ENCODE data around the gene GABRG3.

The GABRG3 gene

GRCh38 chr15:27114473-27114872, 143.5 kb downstream of the GABRG3 start:
- FAIRE-seq = no peak

- no peak for FAIRE-seq
These were observed 148.8 kb downstream of the GABRG3 start for GRCh38 chr15:27119695-27120266.

GRCh38 chr15:27121672-27122071, 150.7 kb downstream of the GABRG3 start:
- no peak for FAIRE-seq

GRCh38 chr15:27123291-27123690, 152.3 kb downstream of the GABRG3 start:
- FAIRE-seq = no peak

- FAIRE-seq = no peak
These were observed 152.8 kb downstream of the GABRG3 start for GRCh38 chr15:27123808-27124207.

- FAIRE-seq = no peak
These were observed 153.4 kb downstream of the GABRG3 start for GRCh38 chr15:27124287-27124871.

GRCh38 chr15:27125185-27125584, 154.2 kb downstream of the GABRG3 start:
- FAIRE-seq = no peak

- no peak for FAIRE-seq
These were observed 155.5 kb downstream of the GABRG3 start for GRCh38 chr15:27126449-27126848.

- FAIRE-seq = no peak
These were observed 157.0 kb downstream of the GABRG3 start for GRCh38 chr15:27127815-27128570.

GRCh38 chr15:27133249-27133648, 162.3 kb downstream of the GABRG3 start:
- no peak for FAIRE-seq

- FAIRE-seq = no peak
These were observed 163.5 kb downstream of the GABRG3 start for GRCh38 chr15:27134481-27134880.

- FAIRE-seq = no peak
These were observed 164.2 kb downstream of the GABRG3 start for GRCh38 chr15:27135151-27135550.

- no peak for FAIRE-seq
These were observed 166.1 kb downstream of the GABRG3 start for GRCh38 chr15:27137127-27137526.

- FAIRE-seq = no peak
These were observed 194.6 kb downstream of the GABRG3 start for GRCh38 chr15:27165590-27165989.

GRCh38 chr15:27166917-27167316, 195.9 kb downstream of the GABRG3 start:
- FAIRE-seq = no peak

- no peak for FAIRE-seq
These were observed 196.8 kb downstream of the GABRG3 start for GRCh38 chr15:27167738-27168137.

- FAIRE-seq = no peak
These were observed 199.9 kb downstream of the GABRG3 start for GRCh38 chr15:27170851-27171250.

- no peak for FAIRE-seq
These were observed 201.8 kb downstream of the GABRG3 start for GRCh38 chr15:27172821-27173220.

GRCh38 chr15:27175472-27176153, 204.6 kb downstream of the GABRG3 start:
- no peak for FAIRE-seq

GRCh38 chr15:27176785-27177406, 205.9 kb downstream of the GABRG3 start:
- no peak for FAIRE-seq

GRCh38 chr15:27179789-27180188, 208.8 kb downstream of the GABRG3 start:
- FAIRE-seq = no peak

- FAIRE-seq = no peak
These were observed 211.7 kb downstream of the GABRG3 start for GRCh38 chr15:27182561-27183110.

- FAIRE-seq = no peak
These were observed 212.2 kb downstream of the GABRG3 start for GRCh38 chr15:27183201-27183600.
